8988T (cell line): ENCODE data around the gene ACAD9.
A peak's percentile ranks its signal among the peaks of the same experiment; 100 is the strongest.

Experiments used
- DNase-seq: peaks from one replicate; pipeline ENCODE4 v3.0.0; 2011

ACAD9 gene

DNA sequence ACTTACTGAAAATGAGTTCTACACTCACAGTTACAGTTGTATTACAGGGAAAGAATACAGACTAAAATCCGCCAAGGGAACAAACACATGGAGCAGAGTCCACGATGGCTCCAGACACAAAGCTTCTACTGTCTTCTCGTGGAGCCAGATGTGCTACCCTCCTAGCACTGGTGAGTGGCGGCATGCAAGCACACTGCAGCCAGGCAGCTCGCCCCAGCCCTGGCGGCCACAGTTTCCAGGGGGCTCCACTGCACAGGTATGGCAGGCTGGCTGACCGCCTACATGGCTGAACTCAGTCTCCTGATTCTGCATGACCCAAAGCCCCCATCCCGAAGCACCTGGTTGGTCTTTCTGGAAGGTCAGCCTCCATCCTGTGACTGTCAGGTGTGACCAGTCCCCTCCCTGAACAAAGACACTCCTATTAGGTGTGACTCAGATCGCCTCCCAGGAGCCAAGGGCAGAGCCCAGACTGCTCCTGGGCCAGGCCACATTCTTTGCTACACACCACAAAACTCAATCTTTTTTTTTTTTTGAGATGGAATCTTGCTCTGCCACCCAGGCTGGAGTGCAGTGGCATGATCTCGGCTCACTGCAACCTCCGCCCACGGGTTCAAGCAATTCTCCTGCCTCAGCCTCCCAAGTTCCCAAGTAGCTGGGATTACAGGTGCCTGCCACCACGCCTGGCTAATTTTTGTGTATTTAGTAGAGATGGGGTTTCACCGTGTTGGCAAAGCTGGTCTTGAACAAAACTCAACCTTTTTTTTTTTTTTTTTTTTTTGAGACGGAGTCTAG lies 62.9 kb downstream of the ACAD9 start:
- DNase-seq, result no peak

DNA sequence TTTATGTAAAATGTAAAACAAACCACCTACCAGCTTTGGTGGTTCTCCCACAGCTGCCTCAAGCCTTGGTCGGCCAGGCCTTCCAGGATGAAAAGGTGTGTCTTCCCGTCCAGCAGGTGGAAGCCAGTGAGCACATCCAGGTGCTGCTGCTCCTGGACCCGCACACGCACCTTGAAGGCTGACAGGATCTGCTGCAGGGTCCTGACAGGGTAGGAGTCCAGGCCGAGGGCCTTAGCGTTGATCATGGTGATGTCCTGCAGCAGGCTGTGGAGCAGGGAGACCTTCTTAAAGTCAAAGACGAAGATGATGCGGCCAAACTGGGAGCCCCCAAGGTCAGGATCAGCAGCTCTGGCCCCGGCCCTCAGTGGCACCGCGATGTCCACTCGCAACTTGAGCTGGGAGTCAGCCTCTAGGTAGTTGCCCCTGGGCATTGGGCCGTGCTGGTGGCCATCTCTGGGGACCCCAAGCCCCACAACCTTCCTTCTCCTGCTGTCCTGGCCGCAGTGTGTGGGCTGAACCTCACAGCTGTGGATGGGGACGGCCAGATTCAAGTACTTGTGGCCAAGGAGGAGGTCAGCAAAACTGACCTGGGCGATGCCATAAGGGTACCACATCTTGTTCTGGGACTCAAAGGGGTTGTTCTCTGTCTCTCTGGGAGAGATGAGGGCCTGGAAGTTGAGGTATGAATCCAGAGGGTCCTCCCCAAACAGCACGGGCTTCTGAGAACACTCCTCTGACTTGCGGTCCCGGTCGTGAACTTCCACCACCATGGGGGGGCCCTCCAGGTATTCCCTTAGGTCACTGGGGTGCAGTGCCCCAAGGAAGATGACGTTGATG lies 65.8 kb downstream of the ACAD9 start:
- no peak for DNase-seq

DNA sequence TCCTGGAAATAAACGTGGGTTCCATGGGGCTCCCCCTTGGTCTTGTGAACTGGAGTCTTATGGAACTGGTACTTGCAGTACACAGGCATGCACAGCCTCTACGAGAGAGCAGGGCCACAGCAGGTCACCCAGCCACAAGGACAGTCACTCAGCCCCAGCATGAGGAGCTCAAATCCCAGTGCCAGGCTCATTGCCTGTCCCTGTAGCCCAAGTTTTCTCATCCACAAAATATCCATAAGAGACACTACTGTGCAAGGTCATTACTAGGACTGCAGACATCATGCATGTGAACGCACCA lies 66.4 kb downstream of the ACAD9 start:
- DNase-seq, result no peak

DNA sequence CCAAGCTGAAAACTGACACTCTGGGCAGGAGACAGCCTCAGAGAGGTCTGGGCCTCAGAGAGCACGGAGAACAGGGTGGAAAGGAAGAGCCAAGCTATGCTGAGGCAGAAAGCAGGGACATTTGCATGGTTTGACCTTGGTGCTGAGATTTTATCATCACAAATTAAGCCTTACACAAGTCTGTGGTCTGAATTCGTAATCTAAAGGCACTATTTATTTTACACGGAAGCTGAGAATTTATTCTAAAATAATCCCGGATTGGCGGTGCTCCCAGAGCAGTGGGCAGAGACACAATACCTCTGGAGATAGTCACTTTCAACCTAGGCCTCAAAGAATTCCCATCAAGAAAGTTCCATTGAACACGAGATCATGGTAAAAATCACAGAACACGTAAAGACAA lies 67.0 kb downstream of the ACAD9 start:
- no peak for DNase-seq

DNA sequence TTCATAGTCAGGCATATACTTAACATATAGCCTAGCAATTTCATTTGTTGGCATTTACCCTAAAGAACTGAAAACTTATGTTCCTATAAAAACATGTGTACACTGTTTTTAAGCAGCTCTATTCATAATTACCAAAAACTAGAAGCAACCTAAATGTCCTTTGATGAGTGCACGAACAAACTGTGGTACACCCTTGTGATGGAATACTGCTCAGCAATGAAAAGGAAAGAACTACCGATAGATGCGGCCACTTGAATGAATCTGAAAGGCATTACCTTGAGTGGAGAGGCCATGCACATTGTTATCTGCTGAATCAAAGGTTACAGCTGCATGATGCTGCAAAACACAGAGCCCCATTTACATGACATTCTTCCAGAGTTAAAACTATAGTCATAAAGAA lies 69.7 kb downstream of the ACAD9 start:
- DNase-seq, result no peak

DNA sequence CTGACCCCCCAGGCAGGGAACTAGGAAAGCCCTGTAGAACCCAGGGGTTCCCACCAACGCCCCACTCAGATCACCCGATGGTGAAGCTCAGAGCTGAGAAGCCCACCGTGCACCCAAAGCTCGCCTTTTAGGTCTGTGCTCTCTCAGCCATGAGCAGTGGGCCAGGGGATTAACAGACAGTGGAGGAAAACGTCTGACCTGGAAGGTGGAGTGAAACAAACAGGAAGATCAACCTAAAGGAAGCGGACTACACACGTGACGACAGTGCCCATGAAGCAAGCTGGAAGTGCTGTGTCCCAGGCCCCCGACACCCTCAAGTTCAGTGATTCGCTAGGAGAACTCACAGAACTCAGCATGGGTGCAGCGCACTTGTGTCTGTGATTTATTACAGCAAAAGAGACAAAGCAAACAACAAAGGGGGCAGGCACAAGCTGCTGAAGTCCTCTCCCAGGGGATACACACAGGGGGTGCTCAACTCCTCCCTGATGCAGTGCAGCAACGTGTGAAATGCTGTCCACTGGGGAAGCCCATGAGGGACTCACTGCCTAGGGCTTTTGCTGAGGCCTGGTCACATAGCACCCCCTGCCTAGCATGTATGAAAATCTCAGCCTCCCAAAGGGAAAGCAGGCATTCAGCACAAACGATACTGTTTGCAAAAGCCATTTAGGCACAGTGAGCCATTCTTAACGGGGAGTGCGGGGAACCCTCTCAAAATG lies 71.0 kb downstream of the ACAD9 start:
- DNase-seq, result peak; percentile 59

DNA sequence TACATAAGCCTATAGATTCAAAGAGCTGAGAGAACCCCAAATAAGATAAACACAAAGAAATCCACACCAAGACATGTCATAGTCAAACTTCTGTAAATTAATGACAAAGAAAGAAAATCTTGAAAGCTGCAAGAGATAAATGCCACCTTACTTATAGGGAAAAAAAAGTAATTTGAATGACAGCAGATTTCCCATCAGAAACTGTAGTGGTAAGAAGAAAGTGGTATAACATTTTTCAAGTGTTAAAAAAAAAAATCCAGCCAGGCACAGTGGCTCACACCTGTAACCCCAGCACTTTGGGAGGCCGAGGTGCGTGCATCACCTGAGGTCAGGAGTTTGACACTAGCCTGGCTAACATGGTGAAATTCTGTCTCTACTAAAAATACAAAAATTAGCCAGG lies 77.0 kb downstream of the ACAD9 start:
- DNase-seq, result no peak
